Measurements from ENCODE around the gene SESTD1.

DNA sequence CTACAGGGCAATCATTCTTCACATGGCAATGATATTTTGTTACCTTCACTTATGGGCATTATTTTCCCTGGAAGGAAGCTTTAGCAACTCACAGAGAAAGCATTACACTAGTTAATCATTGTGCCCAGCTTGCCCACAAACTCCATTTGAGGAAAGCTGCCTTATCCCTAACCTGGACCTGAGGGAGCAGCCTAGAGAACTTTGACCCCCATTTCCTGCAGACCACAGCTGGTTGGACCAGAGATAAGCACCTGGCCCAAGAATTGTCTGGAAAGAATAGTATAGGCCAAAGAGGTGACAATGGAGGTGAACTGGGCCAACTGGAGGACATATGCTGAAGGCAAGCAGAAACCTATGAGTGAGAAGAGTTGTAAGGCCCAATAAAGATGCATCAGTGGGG lies 48.4 kb upstream of the SESTD1 start:
- no peak for TF ChIP-seq CTCF (conservative IDR thresholded peaks at IDR 0.05 in 1 of 2, IDR thresholded peaks at IDR 0.05 in 1 of 2; ENCODE audit: low read depth in 1 of 2, low read length in 2 of 2)
- no peak for TF ChIP-seq EZH2 (IDR thresholded peaks at IDR 0.05; ENCODE audit: low read length, missing control alignments)

Measured in fibroblast of lung (primary cell).